HFF-Myc (cell line): ENCODE results near the gene C15orf61.
A peak's percentile ranks its signal among the peaks of the same experiment; 100 is the strongest.

ENCODE experiments used
- DNase-seq: peaks from one replicate; pipeline ENCODE4 v3.0.0-alpha.2; 2011; ENCODE audit warnings: low read depth; ENCODE audit errors: extremely low read depth
- H3K4me3 ChIP-seq: replicated peaks from 2 replicates; pipeline ENCODE4 v1.5.1; 2011; ENCODE audit warnings: low read depth, mild to moderate bottlenecking, control low read depth, low read length
- CTCF ChIP-seq: IDR thresholded peaks from 2 replicates; pipeline ENCODE4 v1.5.1; 2012; ENCODE audit warnings: mild to moderate bottlenecking, low read depth, low read length, control low read depth; ENCODE audit errors: missing control alignments

C15orf61 gene

GRCh38 chr15:67512933-67513714 is 7.8 kb upstream of the C15orf61 start:
- no peak overlapping the region for H3K4me3 ChIP-seq
- no peak for TF ChIP-seq CTCF

GRCh38 chr15:67515090-67515489 is 5.8 kb upstream of the C15orf61 start:
- H3K4me3 ChIP-seq: no peak overlapping the region
- no peak for DNase-seq
- no peak for TF ChIP-seq CTCF

More at GRCh38 chr15:67512933-67513714, 7.8 kb upstream of the C15orf61 start:
- no peak for DNase-seq

GRCh38 chr15:67515557-67515956 is 5.4 kb upstream of the C15orf61 start:
- H3K4me3 ChIP-seq: no peak overlapping the region
- TF ChIP-seq CTCF: no peak
- DNase-seq: no peak

GRCh38 chr15:67520321-67521028 is 456 bp upstream of the C15orf61 start:
- no peak for TF ChIP-seq CTCF
- DNase-seq: no peak
- peak overlapping the region; percentile 96 for H3K4me3 ChIP-seq

GRCh38 chr15:67521783-67522568 is 1.0 kb downstream of the C15orf61 start:
- H3K4me3 ChIP-seq: peak overlapping the region; percentile 96
- DNase-seq: peak; percentile 50
- TF ChIP-seq CTCF: peak; percentile 4

- no peak for DNase-seq
- no peak for TF ChIP-seq CTCF
- peak overlapping the region; percentile 96 for H3K4me3 ChIP-seq
Measured at GRCh38 chr15:67523330-67523729, 2.4 kb downstream of the C15orf61 start.
